GM21786 (cell line): Measurements from ENCODE around the gene C19orf44.
"Not testable (repeated sequence)": the region's sequence is repeated elsewhere in the genome, so short reads cannot be mapped to it uniquely, and the experiment has no call there.

Source experiments
- ATAC-seq: cut with Tn5 transposase; IDR thresholded peaks from one replicate; pipeline ENCODE4 v1.9.1; 2021; ENCODE audit not compliant: unreplicated experiment

Gene C19orf44

GRCh38 chr19:16495982-16496612 lies at the start of gene C19orf44, which contains the start of gene CALR3:
TSS of gene C19orf44 (plus strand) at chr19:16496394. CDS start at chr19:16500793, 4,399 bp downstream.
TSS of gene CALR3 (minus strand) at chr19:16496167. CDS start at chr19:16496129, 38 bp downstream.
- ATAC-seq: peak; percentile 95

GRCh38 chr19:16446724-16447368 lies 49.3 kb upstream of the C19orf44 start:
- ATAC-seq: peak; percentile 30

GRCh38 chr19:16448872-16449271 lies 47.3 kb upstream of the C19orf44 start:
- not testable (repeated sequence) for ATAC-seq

GRCh38 chr19:16449330-16449961 lies 46.7 kb upstream of the C19orf44 start:
- ATAC-seq: peak; percentile 32

GRCh38 chr19:16452325-16452724 lies 43.9 kb upstream of the C19orf44 start:
- no peak for ATAC-seq

- ATAC-seq: no peak
Measured at GRCh38 chr19:16454351-16454918, 41.8 kb upstream of the C19orf44 start.

- ATAC-seq: no peak
Measured at GRCh38 chr19:16455489-16455888, 40.7 kb upstream of the C19orf44 start.

- ATAC-seq: no peak
Measured at GRCh38 chr19:16456652-16457194, 39.5 kb upstream of the C19orf44 start.

- ATAC-seq: no peak
Measured at GRCh38 chr19:16457195-16457953, 38.8 kb upstream of the C19orf44 start.

GRCh38 chr19:16457954-16458331 lies 38.3 kb upstream of the C19orf44 start:
- ATAC-seq: no peak

GRCh38 chr19:16458391-16459341 lies 37.5 kb upstream of the C19orf44 start:
- ATAC-seq: no peak

- no peak for ATAC-seq
Measured at GRCh38 chr19:16459680-16460079, 36.5 kb upstream of the C19orf44 start.

- ATAC-seq: no peak
Measured at GRCh38 chr19:16460454-16460853, 35.7 kb upstream of the C19orf44 start.

- ATAC-seq: no peak
Measured at GRCh38 chr19:16461630-16462051, 34.6 kb upstream of the C19orf44 start.

- ATAC-seq: no peak
Measured at GRCh38 chr19:16462757-16463250, 33.4 kb upstream of the C19orf44 start.

GRCh38 chr19:16463341-16463990 lies 32.7 kb upstream of the C19orf44 start:
- no peak for ATAC-seq

- ATAC-seq: no peak
Measured at GRCh38 chr19:16463991-16464575, 32.1 kb upstream of the C19orf44 start.

- no peak for ATAC-seq
Measured at GRCh38 chr19:16465239-16465638, 31.0 kb upstream of the C19orf44 start.
